ENCODE measurements around the gene HEATR3.

Gene HEATR3

DNA sequence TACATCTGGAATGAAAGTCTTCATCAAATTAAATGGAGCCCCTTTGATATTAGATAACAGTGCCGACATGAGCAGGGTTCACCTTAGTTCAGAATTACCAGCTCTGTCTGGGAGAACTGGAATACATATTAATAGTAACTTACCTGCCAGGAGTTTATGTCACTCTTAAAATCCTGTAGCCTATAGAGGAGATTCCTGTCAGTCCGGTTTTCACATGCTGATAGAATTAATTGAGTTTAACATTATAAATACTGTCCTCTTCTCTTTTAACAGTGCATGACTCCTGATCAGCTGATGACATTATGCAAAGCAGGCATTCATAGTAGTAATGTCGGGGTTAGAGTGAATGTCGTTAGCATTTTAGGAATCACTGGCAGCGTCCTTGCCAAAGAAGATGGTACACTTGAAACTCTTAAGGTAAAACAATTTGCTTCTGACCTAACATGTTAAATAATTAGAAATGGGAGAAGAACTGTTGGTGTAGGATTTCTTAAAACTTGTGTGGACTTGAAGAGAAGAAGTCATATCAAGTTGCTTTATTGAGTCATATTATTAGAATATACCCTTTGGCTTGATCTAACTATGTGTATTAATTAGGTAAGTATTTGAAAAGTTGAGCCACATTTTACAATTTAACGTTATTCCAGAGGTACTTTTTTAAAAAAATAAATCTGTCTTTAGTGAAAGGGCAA lies 34.3 kb downstream of the HEATR3 start:
- Histone ChIP-seq H3K9me3 (ENCODE audit: control insufficient read depth, low read length) (no peaks in the 10 kb centered on the region), H3K36me3 (ENCODE audit: control insufficient read depth in 1 of 2, insufficient read depth in 2 of 2, low read depth in 1 of 2, low read length in 2 of 2) (peaks cover 13 to 62% of the 10 kb centered on the region in 2 experiments), H3K4me3 (ENCODE audit: insufficient read depth in 1 of 2, low read depth in 1 of 2, low read length in 2 of 2) (no peak overlapping the region), H3K18ac (ENCODE audit: low read depth in 1 of 2, low read length in 2 of 2) (no peak overlapping the region), H2BK15ac (ENCODE audit: low read depth, poor library complexity, severe bottlenecking) (no peak overlapping the region), H2AK5ac (ENCODE audit: low read length, severe bottlenecking) (no peak overlapping the region), H3K4ac (ENCODE audit: low read depth in 1 of 2, low read length in 2 of 2) (no peak overlapping the region), H4K91ac (ENCODE audit: low read length) (no peak overlapping the region), H2BK120ac (ENCODE audit: low read depth, low read length) (no peak overlapping the region), H2BK12ac (ENCODE audit: low read length in 2 of 2) (no peak overlapping the region), H3K27ac (ENCODE audit: low read length, poor library complexity, severe bottlenecking) (no peak overlapping the region), H3K4me2 (ENCODE audit: low read length, poor library complexity, severe bottlenecking) (no peak overlapping the region), H3K9ac (ENCODE audit: low read length) (no peak overlapping the region), H3K27me3 (ENCODE audit: control insufficient read depth in 1 of 2, insufficient read depth in 1 of 2, low read length in 2 of 2) (no peaks in the 10 kb centered on the region), H2BK5ac (ENCODE audit: low read depth, low read length, poor library complexity, severe bottlenecking) (no peak overlapping the region), H4K8ac (ENCODE audit: low read length) (no peak overlapping the region), H3K14ac (ENCODE audit: low read length in 2 of 2) (no peak overlapping the region), H3K79me1 (replicated peaks; ENCODE audit: low read length, poor library complexity, severe bottlenecking) (peaks cover 8% of the 10 kb centered on the region), H3K4me1 (ENCODE audit: control insufficient read depth, insufficient read depth, low read depth, low read length) (peaks cover 5% of the 10 kb centered on the region), H3K23ac (ENCODE audit: low read length in 2 of 2) (no peak overlapping the region), H2AFZ (ENCODE audit: low read depth, low read length) (no peak overlapping the region)
- WGBS, result 100% methylated on average over 4 of the region's 6 CpGs
- DNase-seq, result no peak

- H3K9me3 ChIP-seq (ENCODE audit: control insufficient read depth, low read length), result no peaks in the 10 kb centered on the region
- DNase-seq, result peak; percentile 62
- no peak overlapping the region for H3K9ac ChIP-seq (ENCODE audit: low read length)
- peak overlapping the region; percentile 67 for H3K27ac ChIP-seq (ENCODE audit: low read length, poor library complexity, severe bottlenecking)
- 86% methylated on average over 5 of the region's 6 CpGs for WGBS
- no peak overlapping the region for H3K23ac ChIP-seq (ENCODE audit: low read length in 2 of 2)
- no peak overlapping the region for H2BK15ac ChIP-seq (ENCODE audit: low read depth, poor library complexity, severe bottlenecking)
- H4K91ac ChIP-seq (ENCODE audit: low read length), result no peak overlapping the region
- no peak overlapping the region for H2AK5ac ChIP-seq (ENCODE audit: low read length, severe bottlenecking)
- no peaks in the 10 kb centered on the region for H3K27me3 ChIP-seq (ENCODE audit: control insufficient read depth in 1 of 2, insufficient read depth in 1 of 2, low read length in 2 of 2)
- H3K36me3 ChIP-seq (ENCODE audit: control insufficient read depth in 1 of 2, insufficient read depth in 2 of 2, low read depth in 1 of 2, low read length in 2 of 2), result peaks cover 16 to 70% of the 10 kb centered on the region in 2 experiments
- peaks cover 5% of the 10 kb centered on the region for H3K4me1 ChIP-seq (ENCODE audit: control insufficient read depth, insufficient read depth, low read depth, low read length)
- no peak overlapping the region for H3K18ac ChIP-seq (ENCODE audit: low read depth in 1 of 2, low read length in 2 of 2)
- no peak overlapping the region for H2AFZ ChIP-seq (ENCODE audit: low read depth, low read length)
- no peak overlapping the region for H3K4me2 ChIP-seq (ENCODE audit: low read length, poor library complexity, severe bottlenecking)
- no peak overlapping the region for H2BK5ac ChIP-seq (ENCODE audit: low read depth, low read length, poor library complexity, severe bottlenecking)
- no peak overlapping the region for H3K14ac ChIP-seq (ENCODE audit: low read length in 2 of 2)
- H3K4me3 ChIP-seq (ENCODE audit: insufficient read depth in 1 of 2, low read depth in 1 of 2, low read length in 2 of 2), result no peak overlapping the region
- no peak overlapping the region for H3K4ac ChIP-seq (ENCODE audit: low read depth in 1 of 2, low read length in 2 of 2)
- H4K8ac ChIP-seq (ENCODE audit: low read length), result no peak overlapping the region
- peaks cover 6% of the 10 kb centered on the region for H3K79me1 ChIP-seq (replicated peaks; ENCODE audit: low read length, poor library complexity, severe bottlenecking)
- H2BK120ac ChIP-seq (ENCODE audit: low read depth, low read length), result no peak overlapping the region
- no peak overlapping the region for H2BK12ac ChIP-seq (ENCODE audit: low read length in 2 of 2)
Measured at GRCh38 chr16:50102051-50102746, 36.4 kb downstream of the HEATR3 start.

GRCh38 chr16:50103764-50104163 lies 38.0 kb downstream of the HEATR3 start:
- no peak overlapping the region for H3K4ac ChIP-seq (ENCODE audit: low read depth in 1 of 2, low read length in 2 of 2)
- H4K91ac ChIP-seq (ENCODE audit: low read length), result no peak overlapping the region
- H3K9ac ChIP-seq (ENCODE audit: low read length), result no peak overlapping the region
- peak overlapping the region; percentile 65 for H3K27ac ChIP-seq (ENCODE audit: low read length, poor library complexity, severe bottlenecking)
- no peak overlapping the region for H2BK5ac ChIP-seq (ENCODE audit: low read depth, low read length, poor library complexity, severe bottlenecking)
- H2BK12ac ChIP-seq (ENCODE audit: low read length in 2 of 2), result no peak overlapping the region
- WGBS, result 90% methylated on average over 5 of the region's 5 CpGs
- H3K18ac ChIP-seq (ENCODE audit: low read depth in 1 of 2, low read length in 2 of 2), result no peak overlapping the region
- H3K14ac ChIP-seq (ENCODE audit: low read length in 2 of 2), result no peak overlapping the region
- H4K8ac ChIP-seq (ENCODE audit: low read length), result no peak overlapping the region
- no peak overlapping the region for H3K4me2 ChIP-seq (ENCODE audit: low read length, poor library complexity, severe bottlenecking)
- peaks cover 6% of the 10 kb centered on the region for H3K79me1 ChIP-seq (replicated peaks; ENCODE audit: low read length, poor library complexity, severe bottlenecking)
- H2AK5ac ChIP-seq (ENCODE audit: low read length, severe bottlenecking), result no peak overlapping the region
- H3K9me3 ChIP-seq (ENCODE audit: control insufficient read depth, low read length), result no peaks in the 10 kb centered on the region
- no peak overlapping the region for H2BK15ac ChIP-seq (ENCODE audit: low read depth, poor library complexity, severe bottlenecking)
- H3K4me1 ChIP-seq (ENCODE audit: control insufficient read depth, insufficient read depth, low read depth, low read length), result peaks cover 5% of the 10 kb centered on the region
- H3K36me3 ChIP-seq (ENCODE audit: control insufficient read depth in 1 of 2, insufficient read depth in 2 of 2, low read depth in 1 of 2, low read length in 2 of 2), result peaks cover 16 to 71% of the 10 kb centered on the region in 2 experiments
- H3K27me3 ChIP-seq (ENCODE audit: control insufficient read depth in 1 of 2, insufficient read depth in 1 of 2, low read length in 2 of 2), result no peaks in the 10 kb centered on the region
- DNase-seq, result peak; percentile 70
- no peak overlapping the region for H3K4me3 ChIP-seq (ENCODE audit: insufficient read depth in 1 of 2, low read depth in 1 of 2, low read length in 2 of 2)
- no peak overlapping the region for H2AFZ ChIP-seq (ENCODE audit: low read depth, low read length)
- H2BK120ac ChIP-seq (ENCODE audit: low read depth, low read length), result no peak overlapping the region
- H3K23ac ChIP-seq (ENCODE audit: low read length in 2 of 2), result no peak overlapping the region

GRCh38 chr16:50114357-50115129 lies 48.8 kb downstream of the HEATR3 start:
- no peak overlapping the region for H4K8ac ChIP-seq (ENCODE audit: low read length)
- H4K91ac ChIP-seq (ENCODE audit: low read length), result no peak overlapping the region
- H3K14ac ChIP-seq (ENCODE audit: low read length in 2 of 2), result no peak overlapping the region
- no peak overlapping the region for H2BK120ac ChIP-seq (ENCODE audit: low read depth, low read length)
- DNase-seq, result no peak
- no peak overlapping the region for H2AK5ac ChIP-seq (ENCODE audit: low read length, severe bottlenecking)
- no peak overlapping the region for H2BK15ac ChIP-seq (ENCODE audit: low read depth, poor library complexity, severe bottlenecking)
- H3K4ac ChIP-seq (ENCODE audit: low read depth in 1 of 2, low read length in 2 of 2), result no peak overlapping the region
- H3K79me1 ChIP-seq (replicated peaks; ENCODE audit: low read length, poor library complexity, severe bottlenecking), result no peaks in the 10 kb centered on the region
- 66% methylated on average over 6 of the region's 8 CpGs for WGBS
- no peak overlapping the region for H2AFZ ChIP-seq (ENCODE audit: low read depth, low read length)
- H3K27me3 ChIP-seq (ENCODE audit: control insufficient read depth in 1 of 2, insufficient read depth in 1 of 2, low read length in 2 of 2), result no peaks in the 10 kb centered on the region
- no peak overlapping the region for H3K27ac ChIP-seq (ENCODE audit: low read length, poor library complexity, severe bottlenecking)
- no peak overlapping the region for H3K9ac ChIP-seq (ENCODE audit: low read length)
- H2BK5ac ChIP-seq (ENCODE audit: low read depth, low read length, poor library complexity, severe bottlenecking), result no peak overlapping the region
- no peaks in the 10 kb centered on the region for H3K36me3 ChIP-seq (ENCODE audit: control insufficient read depth in 1 of 2, insufficient read depth in 2 of 2, low read depth in 1 of 2, low read length in 2 of 2)
- H3K23ac ChIP-seq (ENCODE audit: low read length in 2 of 2), result no peak overlapping the region
- H2BK12ac ChIP-seq (ENCODE audit: low read length in 2 of 2), result no peak overlapping the region
- no peak overlapping the region for H3K18ac ChIP-seq (ENCODE audit: low read depth in 1 of 2, low read length in 2 of 2)
- H3K9me3 ChIP-seq (ENCODE audit: control insufficient read depth, low read length), result no peaks in the 10 kb centered on the region
- no peak overlapping the region for H3K4me2 ChIP-seq (ENCODE audit: low read length, poor library complexity, severe bottlenecking)
- peaks cover 4% of the 10 kb centered on the region for H3K4me1 ChIP-seq (ENCODE audit: control insufficient read depth, insufficient read depth, low read depth, low read length)
- H3K4me3 ChIP-seq (ENCODE audit: insufficient read depth in 1 of 2, low read depth in 1 of 2, low read length in 2 of 2), result no peak overlapping the region
